A549 (cell line): ENCODE measurements around the gene BMI1. TPM values are rescaled to one million over a fixed set of nuclear protein-coding genes. Genes with fewer than 3 reads are reported as not detected.

Experiments used
- ATAC-seq, 2 experiments: fragments of 200-7000 bp in 1 of 2; fragments of >200 bp in 1 of 2; cut with Nextera tagmentation in 1 of 2; cut with Tn5 transposase in 1 of 2; 3 replicates each; pipeline versions ENCODE4 v1.8.0 to v1.9.1; 2018 to 2020; ENCODE audit warnings: mild to moderate bottlenecking in 1 of 2, moderate library complexity in 1 of 2
- CTCF ChIA-PET: fragments of 300-600 bp; sonication (Branson Sonifier 250); formaldehyde crosslinking; extraction: SDS; loops from one replicate; lab custom pipeline; 2021; ENCODE audit warnings: antibody characterized with exemption, inconsistent platforms; lab: Yijun Ruan, JAX
- POLR2A ChIA-PET: fragments of 350-600 bp; formaldehyde crosslinking; extraction: SDS; loops from one replicate; lab custom pipeline; 2021; ENCODE audit warnings: antibody characterized with exemption, inconsistent platforms; lab: Yijun Ruan, JAX
- DNase-seq, 2 experiments: peaks; one replicate each; pipeline versions ENCODE4 v3.0.0 to v3.0.0-alpha.2; 2011 to 2016; ENCODE audit warnings: low read depth in 1 of 2, low spot score in 1 of 2
- FAIRE-seq: peaks from 2 replicates; lab custom pipeline; 2011; peaks lifted over from hg19 to GRCh38; lab: Jason Lieb, UNC
- H3K27ac ChIP-seq, 2 experiments: fragments of >200 bp; sonication (Bioruptor Twin); formaldehyde crosslinking; 3 replicates each; pipeline ENCODE4 v1.5.1; 2016 to 2017
- H3K4me1 ChIP-seq: fragments of >200 bp; sonication (Bioruptor Twin); formaldehyde crosslinking; 3 replicates; pipeline ENCODE4 v1.6.1; 2016
- H3K4me2 ChIP-seq: fragments of >200 bp; sonication (Bioruptor Twin); formaldehyde crosslinking; 3 replicates; pipeline ENCODE4 v1.6.1; 2016
- H3K4me3 ChIP-seq: fragments of >200 bp; sonication (Bioruptor Twin); formaldehyde crosslinking; 3 replicates; pipeline ENCODE4 v1.5.1; 2016
- H3K9me3 ChIP-seq: fragments of >200 bp; sonication (Bioruptor Twin); formaldehyde crosslinking; 3 replicates; pipeline ENCODE4 v1.6.1; 2016
- BCL3 ChIP-seq: fragments of >200 bp; sonication (Bioruptor Twin); formaldehyde crosslinking; IDR thresholded peaks from 3 replicates; pipeline ENCODE4 v1.6.1; 2016
- BHLHE40 ChIP-seq: IDR thresholded peaks from 2 replicates; pipeline ENCODE4 v1.6.1; 2012; ENCODE audit warnings: low read depth, low read length, inconsistent platforms
- CBX8 ChIP-seq: fragments of 200-600 bp; sonication (generic); IDR thresholded peaks from 2 replicates; pipeline ENCODE4 v1.6.1; 2016
- CHD2 ChIP-seq: fragments of 150-350 bp; IDR thresholded peaks from 2 replicates; pipeline ENCODE4 v1.6.1; 2014; ENCODE audit warnings: low read length; ENCODE audit not compliant: partially characterized antibody
- CHD4 ChIP-seq: fragments of 200-600 bp; sonication (generic); IDR thresholded peaks from 2 replicates; pipeline ENCODE4 v1.6.1; 2016; ENCODE audit warnings: antibody characterized with exemption, mild to moderate bottlenecking, borderline replicate concordance
- EHF ChIP-seq: fragments of 250-450 bp; sonication (Bioruptor Pico); IDR thresholded peaks from 2 replicates; pipeline ENCODE4 v1.5.0; 2020; ENCODE audit warnings: mild to moderate bottlenecking
- EHMT2 ChIP-seq: fragments of 200-600 bp; sonication (generic); IDR thresholded peaks from 2 replicates; pipeline ENCODE4 v1.6.1; 2016; ENCODE audit warnings: antibody characterized with exemption, low read depth, mild to moderate bottlenecking, moderate library complexity
- ELK1 ChIP-seq: fragments of 150-350 bp; IDR thresholded peaks from 2 replicates; pipeline ENCODE4 v1.6.1; 2014; ENCODE audit warnings: low read depth, mild to moderate bottlenecking, low read length
- EP300 ChIP-seq, 2 experiments: fragments of >200 bp; sonication (Bioruptor Twin); formaldehyde crosslinking; IDR thresholded peaks; 2 replicates in 1 of 2; 3 replicates in 1 of 2; pipeline ENCODE4 v1.6.1; 2016 to 2017
- ESRRA ChIP-seq: fragments of 150-350 bp; IDR thresholded peaks from 2 replicates; pipeline ENCODE4 v1.6.1; 2014; ENCODE audit warnings: mild to moderate bottlenecking, low read length, borderline replicate concordance
- FOSB ChIP-seq: fragments of 250-450 bp; sonication (Bioruptor Pico); IDR thresholded peaks from 2 replicates; pipeline ENCODE4 v1.5.0; 2020; ENCODE audit warnings: mild to moderate bottlenecking, moderate library complexity
- FOXS1 ChIP-seq: fragments of 250-450 bp; sonication (Bioruptor Pico); IDR thresholded peaks from 2 replicates; pipeline ENCODE4 v1.5.0; 2020; ENCODE audit warnings: mild to moderate bottlenecking, moderate library complexity
- GATA3 ChIP-seq: IDR thresholded peaks from 2 replicates; pipeline ENCODE4 v1.6.1; 2012; ENCODE audit warnings: borderline replicate concordance
- HEYL ChIP-seq: fragments of 250-450 bp; sonication (Bioruptor Pico); IDR thresholded peaks from 2 replicates; pipeline ENCODE4 v1.8.0; 2021; ENCODE audit warnings: mild to moderate bottlenecking, moderate library complexity
- JUN ChIP-seq, 2 experiments: fragments of >200 bp; sonication (Bioruptor Twin); formaldehyde crosslinking; IDR thresholded peaks; 2 replicates in 1 of 2; 3 replicates in 1 of 2; pipeline ENCODE4 v1.6.1; 2016 to 2017
- JUNB ChIP-seq: fragments of >200 bp; sonication (Bioruptor Twin); formaldehyde crosslinking; IDR thresholded peaks from 2 replicates; pipeline ENCODE4 v1.6.1; 2016
- KDM1A ChIP-seq: fragments of 200-600 bp; sonication (generic); IDR thresholded peaks from 2 replicates; pipeline ENCODE4 v1.6.1; 2016; ENCODE audit warnings: low read depth, mild to moderate bottlenecking
- MAFK ChIP-seq: fragments of 450-650 bp; IDR thresholded peaks from 2 replicates; pipeline ENCODE4 v1.6.1; 2014; ENCODE audit not compliant: partially characterized antibody
- MAX ChIP-seq: IDR thresholded peaks from 2 replicates; pipeline ENCODE4 v1.6.1; 2012
- NPAS2 ChIP-seq: fragments of 250-450 bp; sonication (Bioruptor Pico); IDR thresholded peaks from 2 replicates; pipeline ENCODE4 v1.8.0; 2022; ENCODE audit warnings: mild to moderate bottlenecking, moderate library complexity, borderline replicate concordance
- PHF8 ChIP-seq: fragments of 200-600 bp; sonication (generic); IDR thresholded peaks from 2 replicates; pipeline ENCODE4 v1.6.1; 2016; ENCODE audit warnings: low read depth, mild to moderate bottlenecking, antibody characterized with exemption, moderate library complexity, borderline replicate concordance
- REST ChIP-seq: fragments of 200-600 bp; sonication (generic); IDR thresholded peaks from 2 replicates; pipeline ENCODE4 v1.6.1; 2016; ENCODE audit warnings: antibody characterized with exemption, mild to moderate bottlenecking, moderate library complexity
- RNF2 ChIP-seq: fragments of 200-600 bp; sonication (generic); IDR thresholded peaks from 2 replicates; pipeline ENCODE4 v1.6.1; 2016; ENCODE audit warnings: low read depth, mild to moderate bottlenecking, antibody characterized with exemption, moderate library complexity, borderline replicate concordance
- SREBF2 ChIP-seq: fragments of 450-650 bp; IDR thresholded peaks from 2 replicates; pipeline ENCODE4 v1.6.1; 2014; ENCODE audit warnings: mild to moderate bottlenecking, moderate library complexity
- TP53 ChIP-seq: fragments of 250-450 bp; sonication (Bioruptor Pico); IDR thresholded peaks from 2 replicates; pipeline ENCODE4 v1.5.0; 2021; ENCODE audit warnings: mild to moderate bottlenecking, moderate library complexity
- USF2 ChIP-seq: fragments of 450-650 bp; IDR thresholded peaks from 2 replicates; pipeline ENCODE4 v1.6.1; 2014; ENCODE audit warnings: antibody characterized with exemption
- ZC3H11A ChIP-seq: fragments of 450-650 bp; IDR thresholded peaks from 2 replicates; pipeline ENCODE4 v1.6.1; 2014; ENCODE audit warnings: antibody characterized with exemption, mild to moderate bottlenecking
- WGBS: methylation state at CpG from one replicate; pipeline ENCODE4 v1.1.6; 2017; ENCODE audit errors: missing lambda C conversion rate; 5-methylcytosine and 5-hydroxymethylcytosine counted together
- polyA plus RNA-seq, 4 experiments: library from polyadenylated mRNA; depleted of rRNA in 3 of 4; stranded (reverse); fragments of >200 nt; fragmentation: RNase III in 1 of 4; extraction: RNeasy Plus Mini Kit Qiagen cat#74134 plus additional on column Dnase treatment in 1 of 4; gene quantifications; 2 replicates in 3 of 4; 3 replicates in 1 of 4; pipeline ENCODE4 v1.2.3, GENCODE V29; 2011 to 2017

The BMI1 gene
- polyA plus RNA-seq, 2 of the 4 experiments (the other 2 are of a cell fraction), result 44.4 to 77.3 TPM

GRCh38 chr10:22344781-22345300 lies 23.9 kb downstream of the BMI1 start:
- ChIA-PET POLR2A (no interaction called here), CTCF (no interaction called here)
- FAIRE-seq (no peak), ATAC-seq (no peak), DNase-seq (no peak)
- H3K4me1 ChIP-seq, result 0 out of 3 replicates have a peak, but pooled peaks cover 4% of the 10 kb centered on the region
- H3K4me2 ChIP-seq, result no peak overlapping the region
- H3K27ac ChIP-seq, result no peak overlapping the region
- no peak overlapping the region for H3K4me3 ChIP-seq
- no peak for TF ChIP-seq KDM1A
- no peak for TF ChIP-seq JUNB
- TF ChIP-seq FOSB (CRISPR knock-in tag), result no peak
- no peak for TF ChIP-seq EHMT2
- TF ChIP-seq USF2, result no peak
- TF ChIP-seq HEYL, result no peak
- TF ChIP-seq CHD4, result no peak
- no peak for TF ChIP-seq CHD2
- TF ChIP-seq MAFK, result no peak
- TF ChIP-seq GATA3, result no peak
- no peak for TF ChIP-seq NPAS2 (CRISPR knock-in tag)
- no peak for TF ChIP-seq TP53 (CRISPR knock-in tag)
- no peak for TF ChIP-seq PHF8
- no peak for TF ChIP-seq RNF2
- TF ChIP-seq ELK1, result no peak
- TF ChIP-seq ESRRA, result no peak
- TF ChIP-seq BCL3, result no peak
- no peak for TF ChIP-seq CBX8
- TF ChIP-seq MAX, result no peak
- no peaks in the 10 kb centered on the region for H3K9me3 ChIP-seq
- WGBS, result 76% methylated on average over 21 of the region's 26 CpGs

- FAIRE-seq (no peak), ATAC-seq (no peak), DNase-seq (no peak)
- 75% methylated on average over 44 of the region's 83 CpGs for WGBS
- Histone ChIP-seq H3K4me2 (no peak within 1 kb of the TSS), H3K27ac (no peak within 1 kb of the TSS), H3K4me1 (0 out of 3 replicates have a peak, but pooled peaks cover 4% of the 10 kb centered on the region), H3K9me3 (no peaks in the 10 kb centered on the region), H3K4me3 (no peak within 1 kb of the TSS)
- CTCF ChIA-PET, result interaction anchor here (0.8 kb wide), 1 partner anchor 240 kb away, joined by 3 read pairs; no protein-coding TSS in a partner anchor
- POLR2A ChIA-PET, result no interaction called here
- TF ChIP-seq FOXS1 (CRISPR knock-in tag) (no peak), USF2 (no peak), CHD2 (no peak), JUN (IDR thresholded peaks at IDR 0.05) (no peak), REST (no peak), ZC3H11A (no peak), EHF (CRISPR knock-in tag) (no peak), SREBF2 (no peak), BHLHE40 (no peak), ELK1 (no peak), EP300 (IDR thresholded peaks at IDR 0.05) (no peak)
Measured at GRCh38 chr10:22345301-22346095, 24.6 kb downstream of the BMI1 start, which contains the start of gene SPAG6. TSS of gene SPAG6 (plus strand) at chr10:22345496. CDS start at chr10:22345612, 116 bp downstream.
